Measurements from ENCODE around the gene SLC2A13.

GRCh38 chr12:40154381-40154780 lies 48.5 kb upstream of the SLC2A13 start:
- TF ChIP-seq POLR2A (IDR thresholded peaks at IDR 0.05; ENCODE audit: low read depth, low read length) (no peak), POLR2AphosphoS5 (IDR thresholded peaks at IDR 0.05; ENCODE audit: low read depth, low read length) (no peak), TAF1 (IDR thresholded peaks at IDR 0.05; ENCODE audit: borderline replicate concordance, low read depth, low read length) (no peak)
